IPS-20b (cell line): ENCODE data around the gene MYO1F.
"Not testable (repeated sequence)": the region's sequence is repeated elsewhere in the genome, so short reads cannot be mapped to it uniquely, and the experiment has no call there.

Source experiments
- H3K27ac ChIP-seq: one replicate; pipeline ENCODE4 v1.5.1; 2013; ENCODE audit warnings: low read length
- H3K27me3 ChIP-seq: 2 replicates; pipeline ENCODE4 v1.6.1; 2013; ENCODE audit warnings: mild to moderate bottlenecking, low read length, inconsistent platforms; ENCODE audit not compliant: insufficient read depth
- H3K36me3 ChIP-seq: 2 replicates; pipeline ENCODE4 v1.6.1; 2013; ENCODE audit warnings: low read depth, mild to moderate bottlenecking, inconsistent platforms, low read length, moderate library complexity; ENCODE audit not compliant: insufficient read depth
- H3K4me1 ChIP-seq: 2 replicates; pipeline ENCODE4 v1.6.1; 2013; ENCODE audit warnings: mild to moderate bottlenecking, control low read depth, inconsistent platforms, low read length, moderate library complexity; ENCODE audit not compliant: insufficient read depth
- H3K4me3 ChIP-seq: 2 replicates; pipeline ENCODE4 v1.5.1; 2013; ENCODE audit warnings: mild to moderate bottlenecking, low read length, inconsistent platforms
- H3K9ac ChIP-seq: 2 replicates; pipeline ENCODE4 v1.6.1; 2013; ENCODE audit warnings: low read depth, mild to moderate bottlenecking, inconsistent platforms, low read length, moderate library complexity
- H3K9me3 ChIP-seq: 2 replicates; pipeline ENCODE4 v1.6.1; 2013; ENCODE audit warnings: mild to moderate bottlenecking, low read depth, low read length, inconsistent platforms; ENCODE audit not compliant: insufficient read depth

The MYO1F gene

DNA sequence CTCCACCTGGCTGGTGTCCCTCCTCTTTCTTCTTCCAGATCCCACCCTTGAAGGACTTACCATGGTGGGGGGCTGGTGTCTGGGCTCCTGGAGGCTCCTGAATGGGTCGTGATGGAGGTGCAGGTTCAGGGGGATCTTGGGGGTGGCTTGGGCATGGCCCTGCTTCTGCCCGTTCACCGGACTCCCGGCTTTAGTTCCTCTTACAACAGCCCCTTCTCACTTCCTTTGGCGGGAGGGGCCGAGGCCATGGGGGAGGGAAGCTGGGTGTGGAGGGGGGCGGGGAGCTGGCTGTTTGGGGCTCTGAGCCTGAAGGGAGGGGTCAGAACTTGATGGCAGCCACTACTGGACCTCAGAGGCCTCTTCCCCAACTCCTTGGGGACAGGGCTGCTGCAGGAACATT, at the start of gene MYO1F:
MYO1F (minus strand) TSS at position 196 of the 400 bp plus-strand sequence; CDS start at position 63, 133 bp downstream.
- no peak within 1 kb of the TSS for H3K9ac ChIP-seq
- H3K4me3 ChIP-seq: no peak within 1 kb of the TSS
- H3K9me3 ChIP-seq: no peaks in the 10 kb centered on the region
- peaks cover 6% of the 10 kb centered on the region for H3K27me3 ChIP-seq
- H3K27ac ChIP-seq: no peak within 1 kb of the TSS
- H3K4me1 ChIP-seq: peaks cover 12% of the 10 kb centered on the region; the same call in 1 of the 2 replicates
- no peaks in the 10 kb centered on the region for H3K36me3 ChIP-seq

DNA sequence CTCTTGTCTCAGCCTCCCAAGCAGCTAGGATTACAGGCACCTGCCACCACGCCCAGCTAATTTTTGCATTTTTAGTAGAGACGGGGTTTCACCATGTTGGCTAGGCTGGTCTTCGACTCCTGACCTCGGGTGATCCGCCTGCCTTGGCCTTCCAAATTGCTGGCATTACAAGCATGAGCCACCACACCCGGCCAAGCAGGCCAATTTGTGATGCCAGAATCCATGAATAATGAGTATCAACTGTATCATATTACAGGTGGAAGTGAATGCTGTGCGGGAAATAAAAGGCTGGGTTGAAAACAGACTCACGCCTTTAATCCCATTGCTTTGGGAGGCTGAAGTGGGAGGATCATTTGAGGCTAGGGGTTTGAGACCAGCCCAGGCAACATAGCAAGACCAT, 49.6 kb upstream of the MYO1F start:
- Histone ChIP-seq H3K4me3 (no peak overlapping the region), H3K27ac (no peak overlapping the region), H3K9me3 (no peaks in the 10 kb centered on the region), H3K27me3 (no peaks in the 10 kb centered on the region), H3K9ac (no peak overlapping the region), H3K36me3 (no peaks in the 10 kb centered on the region), H3K4me1 (peaks cover 4% of the 10 kb centered on the region; the same call in 1 of the 2 replicates)

DNA sequence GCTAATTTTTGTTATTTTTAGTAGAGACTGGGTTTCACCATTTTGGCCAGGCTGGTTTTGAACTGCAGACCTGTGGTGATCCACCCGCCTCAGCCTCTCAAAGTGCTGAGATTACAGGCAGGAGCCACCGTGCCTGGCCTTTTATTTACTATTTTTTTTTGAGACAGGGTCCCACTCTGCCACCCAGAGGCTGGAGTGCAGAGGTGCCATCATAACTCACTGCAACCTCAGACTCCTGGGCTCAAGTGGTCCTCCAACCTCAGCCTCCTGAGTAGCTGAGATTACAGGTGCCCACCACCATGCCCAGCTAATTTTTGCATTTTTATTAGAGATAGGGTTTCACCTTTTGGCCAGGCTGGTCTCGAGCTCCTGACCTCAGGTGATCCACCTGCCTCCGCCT, 45.6 kb upstream of the MYO1F start:
- not testable (repeated sequence) for H3K36me3 ChIP-seq, H3K27me3 ChIP-seq, H3K27ac ChIP-seq, H3K9me3 ChIP-seq, H3K4me1 ChIP-seq, H3K4me3 ChIP-seq, H3K9ac ChIP-seq

DNA sequence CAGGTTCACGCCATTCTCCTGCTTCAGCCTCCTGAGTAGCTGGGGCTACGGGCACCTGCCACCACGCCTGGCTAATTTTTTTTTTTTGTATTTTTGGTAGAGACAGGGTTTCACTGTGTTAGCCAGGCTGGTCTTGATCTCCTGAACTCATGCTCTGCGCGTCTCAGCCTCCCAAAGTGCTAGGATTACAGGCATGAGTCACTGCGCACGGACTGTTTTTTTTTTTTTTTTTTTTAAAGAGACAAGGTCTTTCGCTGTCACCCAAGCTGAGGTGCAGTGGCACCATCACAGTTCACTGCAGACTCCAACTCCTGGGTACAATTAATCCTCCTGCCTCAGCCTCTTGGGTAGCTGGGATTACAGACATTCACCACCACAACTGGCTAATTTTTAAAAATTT, 41.5 kb upstream of the MYO1F start:
- Histone ChIP-seq H3K36me3 (no peaks in the 10 kb centered on the region), H3K4me3 (no peak overlapping the region), H3K27me3 (no peaks in the 10 kb centered on the region), H3K9me3 (no peaks in the 10 kb centered on the region), H3K4me1 (no peaks in the 10 kb centered on the region), H3K9ac (no peak overlapping the region), H3K27ac (no peak overlapping the region)

DNA sequence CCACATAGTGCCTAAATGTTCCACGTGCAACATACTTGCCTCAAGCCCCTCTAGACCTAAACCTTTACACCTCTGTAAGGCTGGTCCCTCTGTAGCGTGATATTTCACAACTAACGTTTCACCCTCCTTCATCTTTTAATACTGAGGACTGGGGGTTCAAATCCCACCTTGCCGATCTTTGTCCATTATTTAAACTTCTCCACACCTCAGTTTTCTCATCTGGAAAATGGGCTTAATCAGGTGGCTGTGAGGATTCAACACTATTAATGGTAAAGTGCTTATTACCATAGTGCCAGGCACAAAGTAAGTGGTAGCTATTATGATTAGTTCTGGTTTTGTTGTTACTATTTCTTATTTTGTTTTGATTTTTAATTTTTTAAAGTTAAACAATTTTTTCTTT, 40.7 kb upstream of the MYO1F start:
- no peak overlapping the region for H3K4me3 ChIP-seq
- H3K4me1 ChIP-seq: no peaks in the 10 kb centered on the region
- H3K36me3 ChIP-seq: no peaks in the 10 kb centered on the region
- no peaks in the 10 kb centered on the region for H3K27me3 ChIP-seq
- H3K9me3 ChIP-seq: no peaks in the 10 kb centered on the region
- no peak overlapping the region for H3K9ac ChIP-seq
- no peak overlapping the region for H3K27ac ChIP-seq

DNA sequence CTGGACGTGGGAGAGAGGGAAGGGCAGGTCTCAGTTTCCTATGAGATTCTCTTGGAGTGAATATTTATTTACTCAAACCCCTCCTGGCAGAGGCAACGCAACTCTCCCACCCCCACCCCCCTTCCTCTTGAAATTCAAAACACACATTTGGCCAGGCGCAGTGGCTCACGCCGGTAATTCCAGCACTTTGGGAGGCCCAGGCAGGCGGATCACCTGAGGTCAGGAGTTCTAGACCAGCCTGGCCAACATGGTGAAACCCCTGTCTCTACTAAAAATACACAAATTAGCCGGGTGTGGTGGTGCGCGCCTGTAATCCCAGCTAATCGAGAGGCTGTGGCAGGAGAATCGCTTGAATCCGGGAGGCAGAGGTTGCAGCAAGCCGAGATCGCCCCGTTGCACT, 40.1 kb upstream of the MYO1F start:
- not testable (repeated sequence) for H3K27ac ChIP-seq, H3K9me3 ChIP-seq, H3K36me3 ChIP-seq, H3K4me1 ChIP-seq, H3K4me3 ChIP-seq, H3K9ac ChIP-seq, H3K27me3 ChIP-seq

DNA sequence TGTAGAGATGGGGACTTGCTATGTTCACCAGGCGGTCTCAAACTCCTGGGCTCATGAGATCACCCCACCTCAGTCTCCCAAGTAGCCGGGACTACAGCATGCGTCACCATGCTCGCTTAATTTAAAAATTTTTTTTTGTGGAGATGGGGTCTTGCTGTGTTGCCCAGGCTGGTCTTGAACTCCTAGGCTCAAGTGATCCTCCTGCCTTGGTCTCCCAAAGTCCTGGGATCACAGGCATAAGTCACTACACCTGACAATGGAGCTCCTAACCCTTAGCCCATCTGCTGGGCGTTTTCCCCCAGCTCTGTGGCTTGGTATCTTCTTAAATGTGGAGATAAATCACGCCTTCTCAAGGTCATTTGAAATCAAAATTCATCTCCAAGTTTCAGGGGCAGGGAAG, 39.6 kb upstream of the MYO1F start:
- peaks cover 4% of the 10 kb centered on the region; the same call in 1 of the 2 replicates for H3K4me1 ChIP-seq
- H3K4me3 ChIP-seq: no peak overlapping the region
- no peaks in the 10 kb centered on the region for H3K36me3 ChIP-seq
- no peak overlapping the region for H3K9ac ChIP-seq
- H3K9me3 ChIP-seq: no peaks in the 10 kb centered on the region
- H3K27ac ChIP-seq: no peak overlapping the region
- H3K27me3 ChIP-seq: no peaks in the 10 kb centered on the region

DNA sequence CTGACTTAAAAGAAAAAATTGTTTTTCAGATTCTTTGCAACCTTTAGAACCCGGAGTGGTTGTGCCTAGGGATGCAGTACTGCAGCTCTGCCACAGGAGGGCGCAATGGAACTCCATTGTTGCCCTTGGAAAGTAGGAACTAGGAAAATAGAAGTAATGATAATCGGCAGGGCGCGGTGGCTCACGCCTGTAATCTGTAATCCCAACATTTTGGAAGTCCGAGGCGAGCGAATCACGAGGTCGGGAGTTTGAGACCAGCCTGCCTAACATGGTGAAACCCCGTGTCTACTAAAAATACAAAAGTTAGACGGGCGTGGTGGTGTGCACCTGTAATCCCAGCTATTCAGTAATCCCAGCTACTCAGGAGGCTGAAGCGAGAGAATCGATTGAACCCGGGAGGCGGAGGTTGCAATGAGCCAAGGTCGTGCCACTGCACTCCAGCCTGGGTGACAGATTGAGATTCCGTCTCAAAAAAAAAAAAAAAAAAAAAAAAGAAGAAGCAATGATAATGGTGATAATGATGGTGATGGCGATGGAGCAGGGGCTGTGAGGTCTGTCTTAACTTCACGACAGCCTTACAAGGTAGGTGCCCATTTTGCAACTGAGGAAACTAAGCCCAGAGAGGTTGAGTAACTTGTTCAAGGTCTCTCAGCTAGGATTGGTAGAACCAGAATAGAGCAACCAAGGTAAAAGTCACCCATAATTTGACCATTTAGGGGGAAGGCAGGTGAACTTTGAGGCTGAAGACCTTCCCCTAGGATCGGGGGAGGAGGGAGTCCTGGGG, 38.8 kb upstream of the MYO1F start:
- H3K4me3 ChIP-seq: no peak overlapping the region
- H3K27ac ChIP-seq: no peak overlapping the region
- no peaks in the 10 kb centered on the region for H3K27me3 ChIP-seq
- no peak overlapping the region for H3K9ac ChIP-seq
- H3K9me3 ChIP-seq: no peaks in the 10 kb centered on the region
- H3K36me3 ChIP-seq: no peaks in the 10 kb centered on the region
- H3K4me1 ChIP-seq: peaks cover 7% of the 10 kb centered on the region; the same call in 1 of the 2 replicates

DNA sequence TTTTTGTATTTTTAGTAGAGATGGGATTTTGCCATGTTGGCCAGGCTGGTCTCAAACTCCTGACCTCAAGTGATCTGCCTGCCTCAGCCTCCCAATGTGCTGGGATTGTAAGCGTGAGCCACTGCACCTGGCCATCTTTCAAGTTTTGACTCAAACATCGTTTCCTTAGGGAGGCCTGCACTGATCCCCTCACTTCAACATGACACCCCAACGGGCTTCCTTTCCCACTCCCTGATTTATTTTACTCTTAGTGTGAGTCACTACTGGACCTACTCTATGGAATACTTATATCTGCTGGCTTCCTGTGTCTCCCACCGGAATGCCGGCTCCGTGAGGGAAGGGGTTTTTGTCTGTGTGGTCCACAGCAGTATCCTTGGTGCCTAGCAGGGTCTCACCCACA, 37.8 kb upstream of the MYO1F start:
- Histone ChIP-seq H3K9me3 (no peaks in the 10 kb centered on the region), H3K4me1 (peaks cover 7% of the 10 kb centered on the region; the same call in 1 of the 2 replicates), H3K9ac (no peak overlapping the region), H3K27ac (no peak overlapping the region), H3K36me3 (no peaks in the 10 kb centered on the region), H3K27me3 (no peaks in the 10 kb centered on the region), H3K4me3 (no peak overlapping the region)

DNA sequence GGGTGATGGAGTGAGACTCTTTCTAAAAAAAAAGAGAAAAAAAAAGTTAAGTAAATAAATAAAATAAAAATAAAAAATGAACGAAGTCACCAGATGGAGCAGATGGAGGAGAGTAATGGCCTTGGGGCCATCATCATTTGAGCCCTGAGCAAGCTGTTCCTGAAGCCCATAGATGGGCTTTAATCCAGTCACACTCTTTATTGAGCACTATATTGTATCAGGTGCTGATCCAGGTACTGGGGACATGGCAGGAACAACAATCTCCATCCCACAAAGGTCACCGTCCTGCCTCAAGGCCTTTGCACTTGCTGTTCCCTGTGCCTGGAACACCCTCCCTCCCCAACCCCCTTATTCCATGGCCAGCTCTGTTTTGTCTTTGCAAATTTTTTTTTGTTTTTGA, 37.2 kb upstream of the MYO1F start:
- no peaks in the 10 kb centered on the region for H3K36me3 ChIP-seq
- H3K4me1 ChIP-seq: peaks cover 7% of the 10 kb centered on the region; the same call in 1 of the 2 replicates
- no peaks in the 10 kb centered on the region for H3K27me3 ChIP-seq

DNA sequence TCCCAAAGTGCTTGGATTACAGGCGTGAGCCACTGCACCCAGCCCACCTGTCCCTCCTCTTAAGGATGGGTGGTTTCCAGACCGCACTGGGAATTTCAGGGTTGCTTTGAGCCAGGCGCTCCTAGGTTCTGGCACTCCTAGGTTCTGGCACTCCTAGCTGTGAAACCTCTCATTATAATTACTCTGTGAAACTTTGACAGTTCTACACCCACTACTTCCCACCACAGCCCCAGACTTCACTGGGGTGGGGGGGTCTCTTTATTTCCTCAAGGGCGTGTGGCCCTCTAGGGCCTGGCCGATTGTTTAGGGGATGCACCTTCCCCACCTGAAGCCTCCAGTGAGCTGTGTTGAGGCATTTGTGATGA, 35.5 kb upstream of the MYO1F start:
- Histone ChIP-seq H3K9me3 (no peaks in the 10 kb centered on the region), H3K36me3 (no peaks in the 10 kb centered on the region), H3K4me1 (peaks cover 18% of the 10 kb centered on the region; the same call in 1 of the 2 replicates), H3K4me3 (no peak overlapping the region), H3K27ac (no peak overlapping the region), H3K9ac (no peak overlapping the region), H3K27me3 (no peaks in the 10 kb centered on the region)

More for the DNA sequence above, 37.2 kb upstream of the MYO1F start:
- Histone ChIP-seq H3K27ac (no peak overlapping the region), H3K4me3 (no peak overlapping the region), H3K9ac (no peak overlapping the region), H3K9me3 (no peaks in the 10 kb centered on the region)
